H9 (cell line): ENCODE results near the gene KATNIP. TPM values are rescaled to one million over a fixed set of nuclear protein-coding genes. Genes with fewer than 3 reads are reported as not detected.
A peak's percentile ranks its signal among the peaks of the same experiment; 100 is the strongest.

ENCODE experiments used
- DNase-seq: peaks from one replicate; pipeline ENCODE4 v3.0.0-alpha.2; 2017
- H2AFZ ChIP-seq: one replicate; pipeline ENCODE4 v1.6.1; 2013; ENCODE audit warnings: mild to moderate bottlenecking, low read length, control low read depth, moderate library complexity
- H2AK5ac ChIP-seq: 2 replicates; pipeline ENCODE4 v1.6.1; 2013; ENCODE audit warnings: low read length, control low read depth, mixed read lengths; ENCODE audit not compliant: insufficient read length
- H2BK120ac ChIP-seq: one replicate; pipeline ENCODE4 v1.6.1; 2013; ENCODE audit warnings: low read depth, mild to moderate bottlenecking, low read length, control low read depth, inconsistent platforms; ENCODE audit not compliant: poor library complexity, severe bottlenecking
- H2BK12ac ChIP-seq: 2 replicates; pipeline ENCODE4 v1.6.1; 2013; ENCODE audit warnings: low read length, control low read depth, mixed read lengths, low read depth; ENCODE audit not compliant: insufficient read length
- H2BK15ac ChIP-seq: 2 replicates; pipeline ENCODE4 v1.6.1; 2013; ENCODE audit warnings: low read depth, low read length, control low read depth
- H2BK20ac ChIP-seq: one replicate; pipeline ENCODE4 v1.6.1; 2013; ENCODE audit warnings: low read depth, mild to moderate bottlenecking, low read length, control low read depth, inconsistent platforms; ENCODE audit not compliant: poor library complexity, severe bottlenecking
- H2BK5ac ChIP-seq: 2 replicates; pipeline ENCODE4 v1.6.1; 2013; ENCODE audit warnings: low read length, control low read depth, mixed read lengths; ENCODE audit not compliant: insufficient read length
- H3K14ac ChIP-seq: 2 replicates; pipeline ENCODE4 v1.6.1; 2013; ENCODE audit warnings: low read length, control low read depth; ENCODE audit not compliant: insufficient read depth
- H3K18ac ChIP-seq: 2 replicates; pipeline ENCODE4 v1.6.1; 2013; ENCODE audit warnings: low read depth, mild to moderate bottlenecking, mixed read lengths, low read length, control low read depth; ENCODE audit not compliant: insufficient read length
- H3K23ac ChIP-seq: 2 replicates; pipeline ENCODE4 v1.6.1; 2013; ENCODE audit warnings: low read length, control low read depth, mixed read lengths, low read depth; ENCODE audit not compliant: insufficient read length
- H3K23me2 ChIP-seq: 2 replicates; pipeline ENCODE4 v1.6.1; 2013; ENCODE audit warnings: low read depth, mild to moderate bottlenecking, mixed read lengths, low read length, control low read depth; ENCODE audit not compliant: insufficient read length, poor library complexity, severe bottlenecking
- H3K27ac ChIP-seq: 2 replicates; pipeline ENCODE4 v1.5.1; 2013; ENCODE audit warnings: low read length, control low read depth, mixed read lengths, low read depth; ENCODE audit not compliant: insufficient read length
- H3K27me3 ChIP-seq: 2 replicates; pipeline ENCODE4 v1.6.1; 2013; ENCODE audit warnings: low read length, control low read depth, inconsistent platforms; ENCODE audit not compliant: insufficient read depth
- H3K4ac ChIP-seq: 2 replicates; pipeline ENCODE4 v1.6.1; 2013; ENCODE audit warnings: low read depth, mild to moderate bottlenecking, control low read depth, inconsistent platforms, low read length, moderate library complexity
- H3K4me1 ChIP-seq: 2 replicates; pipeline ENCODE4 v1.6.1; 2013; ENCODE audit warnings: low read length, control low read depth, inconsistent platforms; ENCODE audit not compliant: insufficient read depth
- H3K4me2 ChIP-seq: 2 replicates; pipeline ENCODE4 v1.6.1; 2013; ENCODE audit warnings: low read length, control low read depth, mixed read lengths; ENCODE audit not compliant: insufficient read length, insufficient read depth
- H3K56ac ChIP-seq: 2 replicates; pipeline ENCODE4 v1.6.1; 2013; ENCODE audit warnings: low read depth, mild to moderate bottlenecking, mixed read lengths, low read length, control low read depth; ENCODE audit not compliant: insufficient read length
- H3K79me1 ChIP-seq: 2 replicates; pipeline ENCODE4 v1.6.1; 2013; ENCODE audit warnings: low read depth, mild to moderate bottlenecking, moderate library complexity, low read length, control low read depth, inconsistent platforms; ENCODE audit not compliant: insufficient read depth, poor library complexity, severe bottlenecking
- H3K79me2 ChIP-seq: 2 replicates; pipeline ENCODE4 v1.6.1; 2013; ENCODE audit warnings: low read length, control low read depth, inconsistent platforms; ENCODE audit not compliant: insufficient read depth
- H3K9ac ChIP-seq: 2 replicates; pipeline ENCODE4 v1.6.1; 2013; ENCODE audit warnings: low read length, control low read depth, mixed read lengths; ENCODE audit not compliant: insufficient read length; ENCODE audit errors: extremely low read depth
- H3K9me3 ChIP-seq: one replicate; pipeline ENCODE4 v1.6.1; 2013; ENCODE audit warnings: low read depth, low read length, inconsistent platforms; ENCODE audit not compliant: control insufficient read depth
- H3T11ph ChIP-seq: one replicate; pipeline ENCODE4 v1.6.1; 2013; ENCODE audit warnings: mild to moderate bottlenecking, low read length, control low read depth, inconsistent platforms
- H4K20me1 ChIP-seq: one replicate; pipeline ENCODE4 v1.6.1; 2013; ENCODE audit not compliant: control insufficient read depth, insufficient read length, insufficient read depth
- H4K5ac ChIP-seq: 2 replicates; pipeline ENCODE4 v1.6.1; 2013; ENCODE audit warnings: low read depth, mild to moderate bottlenecking, mixed read lengths, low read length, control low read depth; ENCODE audit not compliant: insufficient read length
- H4K8ac ChIP-seq: replicated peaks from 2 replicates; pipeline ENCODE4 v1.6.1; 2013; ENCODE audit warnings: low read length, control low read depth, mixed read lengths, low read depth; ENCODE audit not compliant: insufficient read length
- H4K91ac ChIP-seq: 2 replicates; pipeline ENCODE4 v1.6.1; 2013; ENCODE audit warnings: low read depth, mild to moderate bottlenecking, moderate library complexity, mixed read lengths, low read length, control low read depth; ENCODE audit not compliant: insufficient read length
- H3K27ac Mint-ChIP-seq, 3 experiments: 2 replicates in 2 of 3; 3 replicates in 1 of 3; pipeline ENCODE4 v1.8.0; 2020 to 2021; ENCODE audit warnings: mixed read lengths in 3 of 3, mild to moderate bottlenecking in 1 of 3, moderate library complexity in 1 of 3
- H3K27me3 Mint-ChIP-seq: 2 replicates; pipeline ENCODE4 v1.8.0; 2021; ENCODE audit warnings: low read depth, mild to moderate bottlenecking, moderate library complexity, mixed read lengths
- H3K36me3 Mint-ChIP-seq, 3 experiments: 2 replicates in 2 of 3; 3 replicates in 1 of 3; pipeline ENCODE4 v1.8.0; 2020 to 2021; ENCODE audit warnings: low read depth in 3 of 3, mixed read lengths in 3 of 3; ENCODE audit not compliant: insufficient read depth in 1 of 3
- H3K4me1 Mint-ChIP-seq, 2 experiments: 2 replicates each; pipeline ENCODE4 v1.8.0; 2020; ENCODE audit warnings: mixed read lengths in 2 of 2
- H3K4me3 Mint-ChIP-seq, 2 experiments: 2 replicates in 1 of 2; 3 replicates in 1 of 2; pipeline ENCODE4 v1.8.0; 2020 to 2021; ENCODE audit warnings: mild to moderate bottlenecking in 2 of 2, mixed read lengths in 2 of 2, moderate library complexity in 1 of 2
- H3K9me3 Mint-ChIP-seq, 2 experiments: 2 replicates in 1 of 2; 3 replicates in 1 of 2; pipeline ENCODE4 v1.8.0; 2020; ENCODE audit warnings: mild to moderate bottlenecking in 2 of 2, mixed read lengths in 2 of 2, moderate library complexity in 1 of 2
- CTCF ChIP-seq: fragments of 200-600 bp; sonication (generic); conservative IDR thresholded peaks from 3 replicates; pipeline ENCODE4 v1.8.0; 2021; ENCODE audit warnings: antibody characterized with exemption, mild to moderate bottlenecking
- WGBS: extraction: QIAGEN DNeasy Blood & Tissue Kit; methylation state at CpG from one replicate; pipeline ENCODE4 v1.1.7; 2013; ENCODE audit warnings: missing lambda C conversion rate, low lambda C conversion rate, mixed read lengths; ENCODE audit not compliant: insufficient read length; ENCODE audit errors: extremely low coverage; 5-methylcytosine and 5-hydroxymethylcytosine counted together
- total RNA-seq: library from RNA; stranded (reverse); gene quantifications from 2 replicates; pipeline ENCODE4 v1.2.1, GENCODE V29; 2021

Gene KATNIP
- total RNA-seq, 1 experiment from 2014 or later, result 13.2 TPM

DNA sequence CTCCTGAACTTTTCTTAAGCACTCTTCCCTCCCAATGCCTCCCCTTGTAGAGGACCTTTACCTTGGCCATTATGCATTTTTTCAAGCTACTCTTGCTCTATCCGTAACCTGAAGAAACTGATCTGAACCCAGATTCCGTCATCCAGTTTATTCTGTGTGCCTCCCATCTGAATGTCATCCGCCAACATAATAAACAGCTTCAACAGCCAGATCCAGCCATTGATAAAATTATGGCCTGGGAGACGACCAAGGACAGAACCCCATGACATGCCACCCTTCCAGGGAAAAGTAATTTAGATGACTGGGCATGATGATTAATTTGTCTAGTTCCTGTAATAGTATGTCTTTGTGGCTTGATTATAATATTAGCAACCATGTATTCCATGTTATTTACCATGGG, 41.9 kb downstream of the KATNIP start:
- Mint-ChIP-seq H3K36me3 (peaks cover 1 to 10% (median 2%) of the 10 kb centered on the region in 3 experiments; a peak in 3 of 7 replicates), H3K9me3 (peaks cover 3 to 7% of the 10 kb centered on the region in 2 experiments; a peak in 3 of 5 replicates), H3K4me3 (no peak overlapping the region), H3K27ac (0 out of 7 replicates have a peak overlapping the region, but pooled peaks of 1 of the 3 experiments have one; percentile 7), H3K27me3 (no peaks in the 10 kb centered on the region), H3K4me1 (no peaks in the 10 kb centered on the region)
- Histone ChIP-seq H2BK15ac (no peak overlapping the region), H3K79me1 (no peaks in the 10 kb centered on the region), H2BK120ac (no peak overlapping the region), H3K4ac (no peak overlapping the region), H3K4me1 (no peaks in the 10 kb centered on the region), H3K27me3 (no peaks in the 10 kb centered on the region), H2BK12ac (no peak overlapping the region), H3K14ac (no peak overlapping the region), H3K9ac (no peak overlapping the region), H3K79me2 (no peaks in the 10 kb centered on the region), H4K91ac (no peak overlapping the region), H2AK5ac (no peak overlapping the region), H2BK5ac (no peak overlapping the region), H2BK20ac (no peak overlapping the region), H3K18ac (no peak overlapping the region), H4K8ac (no peak overlapping the region), H3K4me2 (no peak overlapping the region), H4K20me1 (no peaks in the 10 kb centered on the region), H3K27ac (no peak overlapping the region), H2AFZ (no peak overlapping the region), H3K56ac (no peak overlapping the region), H3K23ac (no peak overlapping the region), H3T11ph (no peak overlapping the region), H3K23me2 (no peaks in the 10 kb centered on the region), H4K5ac (no peak overlapping the region), H3K9me3 (no peaks in the 10 kb centered on the region)
- WGBS, result no CpG with 5 or more reads among the region's 4 CpGs
- TF ChIP-seq CTCF, result no peak
- no peak for DNase-seq
